OCI-LY3 (cell line): ENCODE measurements around the gene MINPP1.
"Not testable (repeated sequence)": the region's sequence is repeated elsewhere in the genome, so short reads cannot be mapped to it uniquely, and the experiment has no call there.

Experiments
- EZH2phosphoT487 ChIP-seq: fragments of 200-600 bp; shearing (Covaris generic); IDR thresholded peaks from 2 replicates; pipeline ENCODE4 v1.6.1; 2018; ENCODE audit warnings: antibody characterized with exemption, mixed run types, low read depth
- TF ChIP-seq, protein P1 (sequence below): fragments of 200-600, 300-600 bp; sonication (generic); IDR thresholded peaks from 2 replicates; pipeline ENCODE4 v1.5.1; 2014; ENCODE audit warnings: antibody characterized with exemption, low read length, low read depth

DNA sequence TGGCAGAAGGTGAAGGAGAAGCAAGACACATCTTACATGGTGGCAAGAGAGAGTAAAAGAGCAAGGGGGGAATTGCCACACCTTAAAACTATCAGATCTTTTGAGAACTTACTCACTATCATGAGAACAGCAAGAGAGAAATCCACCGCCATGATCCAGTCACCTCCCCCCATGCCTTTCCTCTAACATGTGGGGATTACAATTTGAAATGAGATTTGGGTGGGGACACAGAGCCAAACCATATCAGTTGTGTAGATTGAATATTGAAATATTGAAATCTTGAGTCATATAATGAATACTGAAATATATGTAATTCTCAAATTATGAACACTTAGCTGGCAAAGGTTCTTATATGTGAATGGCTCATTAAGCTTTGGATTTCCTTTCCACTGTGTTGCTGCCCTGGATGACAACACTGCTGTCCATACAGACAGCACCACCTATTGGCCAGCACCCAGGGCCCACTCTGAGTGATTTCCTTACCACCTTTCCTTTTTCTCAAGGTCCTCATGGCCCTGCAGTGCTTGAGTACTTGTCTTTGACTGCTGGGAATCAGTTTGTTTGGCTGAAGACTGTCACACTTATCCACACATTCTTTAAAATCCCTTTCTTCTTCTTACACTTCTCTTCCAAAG lies 48.0 kb upstream of the MINPP1 start:
- TF ChIP-seq, protein P1, sequence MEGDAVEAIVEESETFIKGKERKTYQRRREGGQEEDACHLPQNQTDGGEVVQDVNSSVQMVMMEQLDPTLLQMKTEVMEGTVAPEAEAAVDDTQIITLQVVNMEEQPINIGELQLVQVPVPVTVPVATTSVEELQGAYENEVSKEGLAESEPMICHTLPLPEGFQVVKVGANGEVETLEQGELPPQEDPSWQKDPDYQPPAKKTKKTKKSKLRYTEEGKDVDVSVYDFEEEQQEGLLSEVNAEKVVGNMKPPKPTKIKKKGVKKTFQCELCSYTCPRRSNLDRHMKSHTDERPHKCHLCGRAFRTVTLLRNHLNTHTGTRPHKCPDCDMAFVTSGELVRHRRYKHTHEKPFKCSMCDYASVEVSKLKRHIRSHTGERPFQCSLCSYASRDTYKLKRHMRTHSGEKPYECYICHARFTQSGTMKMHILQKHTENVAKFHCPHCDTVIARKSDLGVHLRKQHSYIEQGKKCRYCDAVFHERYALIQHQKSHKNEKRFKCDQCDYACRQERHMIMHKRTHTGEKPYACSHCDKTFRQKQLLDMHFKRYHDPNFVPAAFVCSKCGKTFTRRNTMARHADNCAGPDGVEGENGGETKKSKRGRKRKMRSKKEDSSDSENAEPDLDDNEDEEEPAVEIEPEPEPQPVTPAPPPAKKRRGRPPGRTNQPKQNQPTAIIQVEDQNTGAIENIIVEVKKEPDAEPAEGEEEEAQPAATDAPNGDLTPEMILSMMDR = not testable (repeated sequence)
- TF ChIP-seq EZH2phosphoT487 = not testable (repeated sequence)
